ENCODE measurements around the gene NFATC3. TPM values are rescaled to one million over a fixed set of nuclear protein-coding genes. Genes with fewer than 3 reads are reported as not detected.

The NFATC3 gene
- total RNA-seq, 1 experiment from 2014 or later, result 12.1 TPM

DNA sequence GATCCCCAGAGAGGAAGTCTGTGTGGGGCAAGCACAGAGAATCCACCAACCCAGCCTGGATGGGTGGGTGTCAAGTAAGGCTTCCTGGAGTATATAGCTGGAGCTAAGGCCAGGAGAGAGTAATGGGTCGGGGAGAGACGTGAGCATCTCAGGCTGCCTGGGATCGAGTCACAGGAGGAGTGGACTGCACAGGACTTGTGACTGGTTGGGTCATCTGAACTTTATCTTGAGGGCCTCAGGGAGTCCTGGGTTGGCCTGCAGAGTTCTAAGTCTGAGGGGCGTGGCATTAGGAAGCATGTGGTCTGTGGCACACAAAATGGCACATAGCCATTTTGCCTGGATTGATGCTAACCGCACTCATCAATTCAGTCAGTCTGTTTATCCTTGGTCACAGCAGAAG lies 161.5 kb downstream of the NFATC3 start:
- H3K36me3 ChIP-seq (ENCODE audit: low read depth, low read length), result no peaks in the 10 kb centered on the region
- H3K4me3 ChIP-seq (ENCODE audit: low read length), result no peak overlapping the region; the same call in 1 of the 2 replicates
- intact Hi-C loops (cut with micrococcal nuclease), result loop anchor here (5.0 kb wide), 1 partner anchor 66 kb away; the partner anchor contains the start of genes PRMT7 and SLC7A6OS
- ChIA-PET CTCF (no interaction called here), POLR2A (ENCODE audit: unreplicated experiment) (no interaction called here)
- no TSS peak for BruUV-seq (replicated peaks)
- H3F3A ChIP-seq (ENCODE audit: low read length, unreplicated experiment), result no peaks in the 10 kb centered on the region
- H3K79me2 ChIP-seq (ENCODE audit: low read length), result peaks cover 17% of the 10 kb centered on the region
- ATAC-seq (no peak), DNase-seq (no peak)
- no peaks in the 10 kb centered on the region for H4K20me1 ChIP-seq (ENCODE audit: low read length)
- TF ChIP-seq EZH2phosphoT487 (IDR thresholded peaks at IDR 0.05; ENCODE audit: borderline replicate concordance, low read length), result no peak
- TF ChIP-seq EZH2 (IDR thresholded peaks at IDR 0.05; ENCODE audit: low read length, unreplicated experiment), result no peak
- TF ChIP-seq, protein P1, sequence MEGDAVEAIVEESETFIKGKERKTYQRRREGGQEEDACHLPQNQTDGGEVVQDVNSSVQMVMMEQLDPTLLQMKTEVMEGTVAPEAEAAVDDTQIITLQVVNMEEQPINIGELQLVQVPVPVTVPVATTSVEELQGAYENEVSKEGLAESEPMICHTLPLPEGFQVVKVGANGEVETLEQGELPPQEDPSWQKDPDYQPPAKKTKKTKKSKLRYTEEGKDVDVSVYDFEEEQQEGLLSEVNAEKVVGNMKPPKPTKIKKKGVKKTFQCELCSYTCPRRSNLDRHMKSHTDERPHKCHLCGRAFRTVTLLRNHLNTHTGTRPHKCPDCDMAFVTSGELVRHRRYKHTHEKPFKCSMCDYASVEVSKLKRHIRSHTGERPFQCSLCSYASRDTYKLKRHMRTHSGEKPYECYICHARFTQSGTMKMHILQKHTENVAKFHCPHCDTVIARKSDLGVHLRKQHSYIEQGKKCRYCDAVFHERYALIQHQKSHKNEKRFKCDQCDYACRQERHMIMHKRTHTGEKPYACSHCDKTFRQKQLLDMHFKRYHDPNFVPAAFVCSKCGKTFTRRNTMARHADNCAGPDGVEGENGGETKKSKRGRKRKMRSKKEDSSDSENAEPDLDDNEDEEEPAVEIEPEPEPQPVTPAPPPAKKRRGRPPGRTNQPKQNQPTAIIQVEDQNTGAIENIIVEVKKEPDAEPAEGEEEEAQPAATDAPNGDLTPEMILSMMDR (conservative IDR thresholded peaks at IDR 0.05; ENCODE audit: low read depth, low read length), result no peak
- peaks cover 15% of the 10 kb centered on the region; the same call in 1 of the 2 replicates for H3K4me1 ChIP-seq (ENCODE audit: insufficient read depth, low read length)
- H3K4me2 ChIP-seq (ENCODE audit: low read length), result peak overlapping the region; percentile 97
- no peaks in the 10 kb centered on the region for H3K27me3 ChIP-seq (ENCODE audit: low read length)
- H3K9me2 ChIP-seq (replicated peaks; ENCODE audit: low read length), result no peaks in the 10 kb centered on the region
- H3K9ac ChIP-seq (ENCODE audit: low read length), result no peak overlapping the region
- no peak overlapping the region for H2AFZ ChIP-seq (ENCODE audit: low read length)
- H3K27ac ChIP-seq (ENCODE audit: low read length), result no peak overlapping the region
- no peaks in the 10 kb centered on the region for H3K9me3 ChIP-seq (ENCODE audit: low read length)

DNA sequence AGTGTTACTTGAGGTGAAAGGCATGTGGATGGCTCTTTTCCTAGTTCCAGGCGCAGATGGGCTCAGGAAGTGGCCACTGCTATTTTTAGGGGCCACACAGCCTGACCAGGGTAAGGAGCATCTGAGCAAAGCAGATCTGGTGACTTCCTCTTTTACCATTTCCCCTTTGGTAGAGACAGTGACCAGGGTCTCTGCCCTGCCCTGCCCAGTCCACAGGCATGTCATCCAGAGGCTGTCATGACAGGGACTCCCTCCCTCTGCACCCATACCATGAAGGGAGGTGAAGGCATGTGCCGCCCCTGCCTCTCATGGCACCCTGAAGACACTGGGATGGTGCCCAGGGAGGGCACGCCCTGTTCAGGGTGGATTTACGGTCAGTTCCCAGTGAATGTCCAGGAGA lies 162.2 kb downstream of the NFATC3 start:
- no peaks in the 10 kb centered on the region for H4K20me1 ChIP-seq (ENCODE audit: low read length)
- H3K9me2 ChIP-seq (replicated peaks; ENCODE audit: low read length), result no peaks in the 10 kb centered on the region
- H3K9ac ChIP-seq (ENCODE audit: low read length), result no peak overlapping the region
- no peak overlapping the region for H3K27ac ChIP-seq (ENCODE audit: low read length)
- intact Hi-C loops (cut with micrococcal nuclease), result loop anchor here (5.0 kb wide), 1 partner anchor 65 kb away; the partner anchor contains the start of genes PRMT7 and SLC7A6OS
- no peak overlapping the region for H3K4me2 ChIP-seq (ENCODE audit: low read length)
- H3K36me3 ChIP-seq (ENCODE audit: low read depth, low read length), result no peaks in the 10 kb centered on the region
- H3F3A ChIP-seq (ENCODE audit: low read length, unreplicated experiment), result no peaks in the 10 kb centered on the region
- H3K4me3 ChIP-seq (ENCODE audit: low read length), result no peak overlapping the region
- DNase-seq (no peak), ATAC-seq (no peak)
- peaks cover 17% of the 10 kb centered on the region for H3K79me2 ChIP-seq (ENCODE audit: low read length)
- H3K27me3 ChIP-seq (ENCODE audit: low read length), result no peaks in the 10 kb centered on the region
- H3K9me3 ChIP-seq (ENCODE audit: low read length), result no peaks in the 10 kb centered on the region
- POLR2A ChIA-PET (ENCODE audit: unreplicated experiment), result no interaction called here
- no peak overlapping the region for H2AFZ ChIP-seq (ENCODE audit: low read length)
- peaks cover 15% of the 10 kb centered on the region; the same call in 1 of the 2 replicates for H3K4me1 ChIP-seq (ENCODE audit: insufficient read depth, low read length)
- TF ChIP-seq EZH2phosphoT487 (IDR thresholded peaks at IDR 0.05; ENCODE audit: borderline replicate concordance, low read length), result no peak
- TF ChIP-seq, protein P1 (conservative IDR thresholded peaks at IDR 0.05; ENCODE audit: low read depth, low read length), result no peak
- no peak for TF ChIP-seq EZH2 (IDR thresholded peaks at IDR 0.05; ENCODE audit: low read length, unreplicated experiment)
- CTCF ChIA-PET, result no interaction called here
- no TSS peak for BruUV-seq (replicated peaks)

DNA sequence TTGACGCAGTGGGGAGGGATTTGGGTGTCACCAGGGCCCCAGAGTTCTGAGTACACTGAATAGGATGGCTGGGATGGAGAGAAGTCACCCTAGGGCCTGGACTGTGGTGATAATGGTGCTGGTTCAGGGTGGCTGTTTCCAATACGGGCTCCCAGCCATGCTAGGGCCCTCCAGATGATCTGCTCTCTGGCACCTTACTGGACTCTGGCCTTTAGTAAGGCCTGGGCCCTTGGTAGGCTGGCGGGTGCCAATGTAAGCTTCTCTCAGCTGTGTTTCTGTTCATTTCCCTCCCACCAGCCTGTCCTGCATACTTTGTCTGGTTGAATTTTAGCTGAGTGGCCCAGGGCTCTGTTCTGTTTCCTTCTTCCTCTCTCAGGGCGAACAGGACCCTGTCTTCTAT lies 162.8 kb downstream of the NFATC3 start:
- Histone ChIP-seq H3K36me3 (ENCODE audit: low read depth, low read length) (no peaks in the 10 kb centered on the region), H3K9ac (ENCODE audit: low read length) (no peak overlapping the region), H3K27ac (ENCODE audit: low read length) (no peak overlapping the region), H3K9me3 (ENCODE audit: low read length) (no peaks in the 10 kb centered on the region), H3K4me2 (ENCODE audit: low read length) (no peak overlapping the region), H3K27me3 (ENCODE audit: low read length) (no peaks in the 10 kb centered on the region), H2AFZ (ENCODE audit: low read length) (no peak overlapping the region), H4K20me1 (ENCODE audit: low read length) (no peaks in the 10 kb centered on the region), H3K4me1 (ENCODE audit: insufficient read depth, low read length) (peaks cover 15% of the 10 kb centered on the region; the same call in 1 of the 2 replicates), H3F3A (ENCODE audit: low read length, unreplicated experiment) (no peaks in the 10 kb centered on the region), H3K4me3 (ENCODE audit: low read length) (no peak overlapping the region), H3K79me2 (ENCODE audit: low read length) (peaks cover 17% of the 10 kb centered on the region), H3K9me2 (replicated peaks; ENCODE audit: low read length) (no peaks in the 10 kb centered on the region)
- TF ChIP-seq EZH2phosphoT487 (IDR thresholded peaks at IDR 0.05; ENCODE audit: borderline replicate concordance, low read length) (no peak), EZH2 (IDR thresholded peaks at IDR 0.05; ENCODE audit: low read length, unreplicated experiment) (no peak)
- TF ChIP-seq, protein P1 (conservative IDR thresholded peaks at IDR 0.05; ENCODE audit: low read depth, low read length), result no peak
- ATAC-seq, result no peak
- BruUV-seq (replicated peaks), result no TSS peak
- ChIA-PET POLR2A (ENCODE audit: unreplicated experiment) (no interaction called here), CTCF (no interaction called here)
- DNase-seq, result no peak
- intact Hi-C loops (cut with micrococcal nuclease), result loop anchor here (5.0 kb wide), 1 partner anchor 64 kb away; the partner anchor contains the start of genes PRMT7 and SLC7A6OS

Data from PC-3 (cell line).